ENCODE measurements around the gene PHC2. TPM values are rescaled to one million over a fixed set of nuclear protein-coding genes. Genes with fewer than 3 reads are reported as not detected.

The PHC2 gene
- total and polyA plus RNA-seq, 2 of the 13 experiments (the other 11 are each of a cell fraction or from before 2014, with no cell fraction given) = 52.5 to 84.9 TPM

DNA sequence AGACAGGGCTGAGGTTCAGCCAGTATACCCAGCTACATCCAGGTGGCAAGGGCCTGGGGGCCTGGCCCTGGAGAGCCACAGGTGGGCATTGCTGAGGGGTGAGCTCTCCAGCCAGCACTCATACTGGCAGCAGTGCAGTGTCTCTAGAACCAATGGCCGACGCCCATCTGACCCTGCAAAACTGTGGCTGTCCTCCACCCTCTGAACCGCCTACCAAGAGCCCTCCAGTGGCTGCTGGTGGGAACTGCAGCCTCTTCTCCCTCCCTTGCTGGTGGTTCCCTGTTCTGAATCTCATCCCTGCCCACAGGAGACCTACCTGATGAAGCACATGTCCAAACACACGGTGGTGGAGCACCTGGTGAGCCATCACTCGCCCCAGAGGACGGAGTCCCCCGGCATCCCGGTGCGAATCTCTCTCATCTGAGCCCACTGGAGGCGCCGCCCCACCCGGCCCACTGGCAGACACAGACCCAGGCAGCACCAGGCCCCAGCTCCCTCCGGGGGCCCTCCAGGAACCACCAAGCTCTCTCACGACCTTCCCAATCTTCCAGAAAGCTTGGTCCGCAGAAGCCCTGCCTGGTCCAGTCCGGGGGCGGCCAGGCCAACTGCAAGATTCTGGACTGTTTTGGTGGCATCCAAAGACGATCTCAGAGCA is 132.1 kb downstream of the PHC2 start (continued):
- TF ChIP-seq, protein P1, sequence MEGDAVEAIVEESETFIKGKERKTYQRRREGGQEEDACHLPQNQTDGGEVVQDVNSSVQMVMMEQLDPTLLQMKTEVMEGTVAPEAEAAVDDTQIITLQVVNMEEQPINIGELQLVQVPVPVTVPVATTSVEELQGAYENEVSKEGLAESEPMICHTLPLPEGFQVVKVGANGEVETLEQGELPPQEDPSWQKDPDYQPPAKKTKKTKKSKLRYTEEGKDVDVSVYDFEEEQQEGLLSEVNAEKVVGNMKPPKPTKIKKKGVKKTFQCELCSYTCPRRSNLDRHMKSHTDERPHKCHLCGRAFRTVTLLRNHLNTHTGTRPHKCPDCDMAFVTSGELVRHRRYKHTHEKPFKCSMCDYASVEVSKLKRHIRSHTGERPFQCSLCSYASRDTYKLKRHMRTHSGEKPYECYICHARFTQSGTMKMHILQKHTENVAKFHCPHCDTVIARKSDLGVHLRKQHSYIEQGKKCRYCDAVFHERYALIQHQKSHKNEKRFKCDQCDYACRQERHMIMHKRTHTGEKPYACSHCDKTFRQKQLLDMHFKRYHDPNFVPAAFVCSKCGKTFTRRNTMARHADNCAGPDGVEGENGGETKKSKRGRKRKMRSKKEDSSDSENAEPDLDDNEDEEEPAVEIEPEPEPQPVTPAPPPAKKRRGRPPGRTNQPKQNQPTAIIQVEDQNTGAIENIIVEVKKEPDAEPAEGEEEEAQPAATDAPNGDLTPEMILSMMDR (CRISPR knock-in tag; IDR thresholded peaks at IDR 0.05) = peak; percentile 84
- no peak for TF ChIP-seq MEIS1 (CRISPR knock-in tag; IDR thresholded peaks at IDR 0.05; ENCODE audit: borderline replicate concordance)
- no peak for TF ChIP-seq ZNF205 (CRISPR knock-in tag; IDR thresholded peaks at IDR 0.05)
- no peak for TF ChIP-seq TBL1XR1 (IDR thresholded peaks at IDR 0.05; ENCODE audit: borderline replicate concordance, low read length, partially characterized antibody)
- TF ChIP-seq SALL2 (CRISPR knock-in tag; IDR thresholded peaks at IDR 0.05) = no peak
- no peak for TF ChIP-seq KDM3A (CRISPR knock-in tag; IDR thresholded peaks at IDR 0.05; ENCODE audit: low read depth)
- TF ChIP-seq ZNF737 (CRISPR knock-in tag; IDR thresholded peaks at IDR 0.05; ENCODE audit: borderline replicate concordance) = no peak
- TF ChIP-seq, protein P2, sequence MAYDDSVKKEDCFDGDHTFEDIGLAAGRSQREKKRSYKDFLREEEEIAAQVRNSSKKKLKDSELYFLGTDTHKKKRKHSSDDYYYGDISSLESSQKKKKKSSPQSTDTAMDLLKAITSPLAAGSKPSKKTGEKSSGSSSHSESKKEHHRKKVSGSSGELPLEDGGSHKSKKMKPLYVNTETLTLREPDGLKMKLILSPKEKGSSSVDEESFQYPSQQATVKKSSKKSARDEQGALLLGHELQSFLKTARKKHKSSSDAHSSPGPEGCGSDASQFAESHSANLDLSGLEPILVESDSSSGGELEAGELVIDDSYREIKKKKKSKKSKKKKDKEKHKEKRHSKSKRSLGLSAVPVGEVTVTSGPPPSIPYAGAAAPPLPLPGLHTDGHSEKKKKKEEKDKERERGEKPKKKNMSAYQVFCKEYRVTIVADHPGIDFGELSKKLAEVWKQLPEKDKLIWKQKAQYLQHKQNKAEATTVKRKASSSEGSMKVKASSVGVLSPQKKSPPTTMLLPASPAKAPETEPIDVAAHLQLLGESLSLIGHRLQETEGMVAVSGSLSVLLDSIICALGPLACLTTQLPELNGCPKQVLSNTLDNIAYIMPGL (CRISPR knock-in tag; IDR thresholded peaks at IDR 0.05; ENCODE audit: borderline replicate concordance in 1 of 2, low read depth in 1 of 2) = peak in 1 of 2 experiments; percentile 49; a peak in 1 of 4 replicates
- no peak for TF ChIP-seq ZNF850 (CRISPR knock-in tag; conservative IDR thresholded peaks at IDR 0.05)
- TF ChIP-seq RBAK (CRISPR knock-in tag; IDR thresholded peaks at IDR 0.05) = no peak
- TF ChIP-seq SKI (IDR thresholded peaks at IDR 0.05; ENCODE audit: partially characterized antibody) = no peak
- TF ChIP-seq, protein P3, sequence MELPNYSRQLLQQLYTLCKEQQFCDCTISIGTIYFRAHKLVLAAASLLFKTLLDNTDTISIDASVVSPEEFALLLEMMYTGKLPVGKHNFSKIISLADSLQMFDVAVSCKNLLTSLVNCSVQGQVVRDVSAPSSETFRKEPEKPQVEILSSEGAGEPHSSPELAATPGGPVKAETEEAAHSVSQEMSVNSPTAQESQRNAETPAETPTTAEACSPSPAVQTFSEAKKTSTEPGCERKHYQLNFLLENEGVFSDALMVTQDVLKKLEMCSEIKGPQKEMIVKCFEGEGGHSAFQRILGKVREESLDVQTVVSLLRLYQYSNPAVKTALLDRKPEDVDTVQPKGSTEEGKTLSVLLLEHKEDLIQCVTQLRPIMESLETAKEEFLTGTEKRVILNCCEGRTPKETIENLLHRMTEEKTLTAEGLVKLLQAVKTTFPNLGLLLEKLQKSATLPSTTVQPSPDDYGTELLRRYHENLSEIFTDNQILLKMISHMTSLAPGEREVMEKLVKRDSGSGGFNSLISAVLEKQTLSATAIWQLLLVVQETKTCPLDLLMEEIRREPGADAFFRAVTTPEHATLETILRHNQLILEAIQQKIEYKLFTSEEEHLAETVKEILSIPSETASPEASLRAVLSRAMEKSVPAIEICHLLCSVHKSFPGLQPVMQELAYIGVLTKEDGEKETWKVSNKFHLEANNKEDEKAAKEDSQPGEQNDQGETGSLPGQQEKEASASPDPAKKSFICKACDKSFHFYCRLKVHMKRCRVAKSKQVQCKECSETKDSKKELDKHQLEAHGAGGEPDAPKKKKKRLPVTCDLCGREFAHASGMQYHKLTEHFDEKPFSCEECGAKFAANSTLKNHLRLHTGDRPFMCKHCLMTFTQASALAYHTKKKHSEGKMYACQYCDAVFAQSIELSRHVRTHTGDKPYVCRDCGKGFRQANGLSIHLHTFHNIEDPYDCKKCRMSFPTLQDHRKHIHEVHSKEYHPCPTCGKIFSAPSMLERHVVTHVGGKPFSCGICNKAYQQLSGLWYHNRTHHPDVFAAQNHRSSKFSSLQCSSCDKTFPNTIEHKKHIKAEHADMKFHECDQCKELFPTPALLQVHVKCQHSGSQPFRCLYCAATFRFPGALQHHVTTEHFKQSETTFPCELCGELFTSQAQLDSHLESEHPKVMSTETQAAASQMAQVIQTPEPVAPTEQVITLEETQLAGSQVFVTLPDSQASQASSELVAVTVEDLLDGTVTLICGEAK (IDR thresholded peaks at IDR 0.05) = no peak
- TF ChIP-seq, protein P3 (CRISPR knock-in tag; IDR thresholded peaks at IDR 0.05) = no peak
- TF ChIP-seq ZNF567 (CRISPR knock-in tag; IDR thresholded peaks at IDR 0.05; ENCODE audit: borderline replicate concordance) = no peak
- no peak for TF ChIP-seq ZNF570 (CRISPR knock-in tag; IDR thresholded peaks at IDR 0.05; ENCODE audit: borderline replicate concordance)

Measured in HepG2 (cell line).